Neural progenitor cell (in vitro differentiated cells): ENCODE data around the gene CXCL3. TPM values are rescaled to one million over a fixed set of nuclear protein-coding genes. Genes with fewer than 3 reads are reported as not detected.

Source experiments
- DNase-seq: peaks from one replicate; pipeline ENCODE4 v3.0.0-alpha.2; 2016; ENCODE audit warnings: low spot score
- H2AFZ ChIP-seq: fragments of 200-600 bp; sonication (generic); replicated peaks from 2 replicates; pipeline ENCODE4 v1.6.1; 2016; ENCODE audit warnings: antibody characterized with exemption
- H3F3A ChIP-seq: fragments of 200-600 bp; sonication (generic); 2 replicates; pipeline ENCODE4 v1.6.1; 2016; ENCODE audit warnings: antibody characterized with exemption, low read depth
- H3K27ac ChIP-seq: fragments of 200-600 bp; sonication (generic); 2 replicates; pipeline ENCODE4 v1.5.1; 2016; ENCODE audit warnings: mild to moderate bottlenecking
- H3K27me3 ChIP-seq: fragments of 200-600 bp; sonication (generic); 2 replicates; pipeline ENCODE4 v1.6.1; 2016; ENCODE audit warnings: mild to moderate bottlenecking, moderate library complexity
- H3K36me3 ChIP-seq: fragments of 200-600 bp; sonication (generic); 2 replicates; pipeline ENCODE4 v1.5.1; 2016
- H3K4me1 ChIP-seq: fragments of 200-600 bp; sonication (generic); 2 replicates; pipeline ENCODE4 v1.6.1; 2016; ENCODE audit warnings: mixed run types
- H3K4me2 ChIP-seq: fragments of 200-600 bp; sonication (generic); 2 replicates; pipeline ENCODE4 v1.6.1; 2016
- H3K4me3 ChIP-seq: fragments of 200-600 bp; sonication (generic); 2 replicates; pipeline ENCODE4 v1.5.1; 2016
- H3K79me2 ChIP-seq: fragments of 200-600 bp; sonication (generic); 2 replicates; pipeline ENCODE4 v1.6.1; 2016; ENCODE audit warnings: low read depth
- H3K9ac ChIP-seq: fragments of 200-600 bp; sonication (generic); 2 replicates; pipeline ENCODE4 v1.6.1; 2016
- H3K9me3 ChIP-seq: fragments of 200-600 bp; sonication (generic); 2 replicates; pipeline ENCODE4 v1.5.1; 2016; ENCODE audit warnings: low read depth
- H4K20me1 ChIP-seq: fragments of 200-600 bp; sonication (generic); 2 replicates; pipeline ENCODE4 v1.6.1; 2016; ENCODE audit warnings: low read depth
- H3K27ac Mint-ChIP-seq: 3 replicates; pipeline ENCODE4 v1.8.0; 2021; ENCODE audit warnings: mixed read lengths
- H3K27me3 Mint-ChIP-seq: 2 replicates; pipeline ENCODE4 v1.8.0; 2022; ENCODE audit warnings: low read depth, mild to moderate bottlenecking, inconsistent platforms, moderate library complexity, mixed read lengths; ENCODE audit not compliant: insufficient read depth
- H3K36me3 Mint-ChIP-seq: 3 replicates; pipeline ENCODE4 v1.8.0; 2021; ENCODE audit warnings: mixed read lengths
- H3K4me1 Mint-ChIP-seq: 3 replicates; pipeline ENCODE4 v1.8.0; 2021; ENCODE audit warnings: mixed read lengths
- H3K4me3 Mint-ChIP-seq: 3 replicates; pipeline ENCODE4 v1.8.0; 2021; ENCODE audit warnings: mild to moderate bottlenecking, moderate library complexity, mixed read lengths
- H3K9me3 Mint-ChIP-seq: 3 replicates; pipeline ENCODE4 v1.8.0; 2020; ENCODE audit warnings: mixed read lengths
- EZH2 ChIP-seq: fragments of 200-600 bp; sonication (generic); IDR thresholded peaks from 2 replicates; pipeline ENCODE4 v1.6.1; 2017; ENCODE audit warnings: antibody characterized with exemption, mild to moderate bottlenecking, moderate library complexity
- EZH2phosphoT487 ChIP-seq: fragments of 200-600 bp; sonication (generic); IDR thresholded peaks from 2 replicates; pipeline ENCODE4 v1.6.1; 2017; ENCODE audit warnings: antibody characterized with exemption
- small RNA-seq: library from RNA; depleted of rRNA; stranded (forward); fragments of <200 nt; gene quantifications from one replicate; pipeline ENCODE3, GENCODE V24; 2015
- total RNA-seq: library from RNA; depleted of rRNA; stranded (reverse); fragments of >200 nt; gene quantifications from 2 replicates; pipeline ENCODE4 v1.2.3, GENCODE V29; 2015; ENCODE audit warnings: low replicate concordance
- TF ChIP-seq, protein P1 (sequence below): fragments of 200-600 bp; sonication (generic); IDR thresholded peaks from 2 replicates; pipeline ENCODE4 v1.5.1; 2017; ENCODE audit warnings: antibody characterized with exemption, mild to moderate bottlenecking

CXCL3 gene
- total RNA-seq, 1 donor from 2014 or later, result 1.5 TPM

DNA sequence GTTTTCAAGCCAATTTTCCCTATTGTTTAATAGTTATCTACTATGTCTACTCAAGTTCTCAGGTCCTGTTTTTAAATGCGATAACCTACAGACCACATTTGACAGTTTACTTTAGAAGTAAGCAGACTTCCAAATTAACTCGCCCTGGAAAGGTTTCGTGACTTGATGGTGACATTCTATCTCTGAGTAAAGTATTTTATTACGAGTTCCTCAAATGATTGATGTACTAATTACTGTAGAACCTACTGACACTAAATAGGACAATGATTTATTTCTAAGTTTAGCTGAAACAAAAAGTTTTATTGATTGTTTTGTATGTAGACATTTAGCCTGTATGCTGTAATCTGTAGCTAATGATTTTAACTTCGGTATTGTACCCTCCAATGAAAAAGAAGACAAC lies 48.6 kb downstream of the CXCL3 start:
- no peak for DNase-seq
- H3K27me3 Mint-ChIP-seq, result peaks cover 3% of the 10 kb centered on the region
- H3K36me3 ChIP-seq, result no peaks in the 10 kb centered on the region
- no peaks in the 10 kb centered on the region for H3K9me3 ChIP-seq
- TF ChIP-seq, protein P1, sequence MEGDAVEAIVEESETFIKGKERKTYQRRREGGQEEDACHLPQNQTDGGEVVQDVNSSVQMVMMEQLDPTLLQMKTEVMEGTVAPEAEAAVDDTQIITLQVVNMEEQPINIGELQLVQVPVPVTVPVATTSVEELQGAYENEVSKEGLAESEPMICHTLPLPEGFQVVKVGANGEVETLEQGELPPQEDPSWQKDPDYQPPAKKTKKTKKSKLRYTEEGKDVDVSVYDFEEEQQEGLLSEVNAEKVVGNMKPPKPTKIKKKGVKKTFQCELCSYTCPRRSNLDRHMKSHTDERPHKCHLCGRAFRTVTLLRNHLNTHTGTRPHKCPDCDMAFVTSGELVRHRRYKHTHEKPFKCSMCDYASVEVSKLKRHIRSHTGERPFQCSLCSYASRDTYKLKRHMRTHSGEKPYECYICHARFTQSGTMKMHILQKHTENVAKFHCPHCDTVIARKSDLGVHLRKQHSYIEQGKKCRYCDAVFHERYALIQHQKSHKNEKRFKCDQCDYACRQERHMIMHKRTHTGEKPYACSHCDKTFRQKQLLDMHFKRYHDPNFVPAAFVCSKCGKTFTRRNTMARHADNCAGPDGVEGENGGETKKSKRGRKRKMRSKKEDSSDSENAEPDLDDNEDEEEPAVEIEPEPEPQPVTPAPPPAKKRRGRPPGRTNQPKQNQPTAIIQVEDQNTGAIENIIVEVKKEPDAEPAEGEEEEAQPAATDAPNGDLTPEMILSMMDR, result no peak
- TF ChIP-seq EZH2phosphoT487, result no peak
- no peak for TF ChIP-seq EZH2
- H3K4me3 Mint-ChIP-seq, result no peak overlapping the region
- no peak overlapping the region for H3K4me2 ChIP-seq
- no peaks in the 10 kb centered on the region for H4K20me1 ChIP-seq
- no peaks in the 10 kb centered on the region for H3K27me3 ChIP-seq
- H3K4me3 ChIP-seq, result no peak overlapping the region
- H3K9ac ChIP-seq, result no peak overlapping the region
- no peaks in the 10 kb centered on the region for H3K9me3 Mint-ChIP-seq
- no peak overlapping the region for H3K27ac ChIP-seq
- no peaks in the 10 kb centered on the region for H3F3A ChIP-seq
- no peaks in the 10 kb centered on the region for H3K4me1 Mint-ChIP-seq
- H2AFZ ChIP-seq, result no peak overlapping the region
- no peaks in the 10 kb centered on the region for H3K36me3 Mint-ChIP-seq
- no peaks in the 10 kb centered on the region for H3K79me2 ChIP-seq
- no peaks in the 10 kb centered on the region for H3K4me1 ChIP-seq
- no peak overlapping the region for H3K27ac Mint-ChIP-seq

GRCh38 chr4:73989031-73989430 lies 49.5 kb downstream of the CXCL3 start:
- Histone ChIP-seq H3K4me2 (no peak overlapping the region), H3K27ac (no peak overlapping the region), H2AFZ (no peak overlapping the region), H3K4me1 (no peaks in the 10 kb centered on the region), H3K27me3 (no peaks in the 10 kb centered on the region), H3K36me3 (no peaks in the 10 kb centered on the region), H3K9me3 (no peaks in the 10 kb centered on the region), H3F3A (no peaks in the 10 kb centered on the region), H3K79me2 (no peaks in the 10 kb centered on the region), H4K20me1 (no peaks in the 10 kb centered on the region), H3K4me3 (no peak overlapping the region), H3K9ac (no peak overlapping the region)
- no peak for DNase-seq
- TF ChIP-seq EZH2 (no peak), EZH2phosphoT487 (no peak)
- TF ChIP-seq, protein P1, result no peak
- no peak overlapping the region for H3K27ac Mint-ChIP-seq
- no peaks in the 10 kb centered on the region for H3K4me1 Mint-ChIP-seq
- peaks cover 3% of the 10 kb centered on the region for H3K27me3 Mint-ChIP-seq
- H3K36me3 Mint-ChIP-seq, result no peaks in the 10 kb centered on the region
- no peaks in the 10 kb centered on the region for H3K9me3 Mint-ChIP-seq
- no peak overlapping the region for H3K4me3 Mint-ChIP-seq

- Histone ChIP-seq H3F3A (no peaks in the 10 kb centered on the region), H2AFZ (no peak within 1 kb of the TSS), H3K36me3 (no peaks in the 10 kb centered on the region), H3K4me2 (no peak within 1 kb of the TSS), H3K9me3 (no peaks in the 10 kb centered on the region), H3K9ac (no peak within 1 kb of the TSS), H3K4me3 (no peak within 1 kb of the TSS), H3K27me3 (no peaks in the 10 kb centered on the region), H3K79me2 (no peaks in the 10 kb centered on the region), H3K27ac (no peak within 1 kb of the TSS), H3K4me1 (no peaks in the 10 kb centered on the region), H4K20me1 (no peaks in the 10 kb centered on the region)
- Mint-ChIP-seq H3K27me3 (peaks cover 3% of the 10 kb centered on the region), H3K9me3 (no peaks in the 10 kb centered on the region), H3K36me3 (no peaks in the 10 kb centered on the region), H3K4me1 (no peaks in the 10 kb centered on the region), H3K27ac (no peak within 1 kb of the TSS), H3K4me3 (no peak within 1 kb of the TSS)
- TF ChIP-seq, protein P1, result no peak
- no peak for TF ChIP-seq EZH2
- TF ChIP-seq EZH2phosphoT487, result no peak
- DNase-seq, result no peak
Measured at GRCh38 chr4:73988061-73988460, 50.4 kb downstream of the CXCL3 start, which contains the start of gene PPBP. Gene PPBP (minus strand): TSS chr4:73988190. CDS start chr4:73988103, 87 bp downstream.

Small RNA genes lying within 50 kb of the gene (small RNA-seq; reads per million reads assigned to genes)
- not detected for gene RN7SL218P

Other genes with a start within 250 kb of the CXCL3 start
- 0.71 and 1.5 TPM in 2 replicates for gene CXCL6, start 202.0 kb downstream of the CXCL3 start, total RNA-seq
- not detected in 2 replicates for gene PF4V1, start 185.4 kb downstream of the CXCL3 start, total RNA-seq
- gene CXCL1, start 169.3 kb downstream of the CXCL3 start, total RNA-seq, result not detected in 2 replicates
- gene PF4, start 56.7 kb downstream of the CXCL3 start, total RNA-seq, result not detected in 2 replicates
- gene PPBP, start 50.5 kb downstream of the CXCL3 start, total RNA-seq, result not detected in 2 replicates
- gene CXCL5, start 40.0 kb downstream of the CXCL3 start, total RNA-seq, result 0.12 and 0.15 TPM in 2 replicates
- 0.15 TPM in 1 of 2 replicates, not detected in the other for gene CXCL2, start 60.5 kb upstream of the CXCL3 start, total RNA-seq
- 10.7 and 22.1 TPM in 2 replicates for gene MTHFD2L, start 119.4 kb upstream of the CXCL3 start, total RNA-seq